T-helper 1 cell treated with Interleukin-12 subunit alpha and Interleukin-12 subunit beta and Interleukin-4 antibody, amounts not matched to agents 30 ng/mL and 1 ng/mL, for 36 hours (primary cell): Measurements from ENCODE around the gene IRGQ. TPM values are rescaled to one million over a fixed set of nuclear protein-coding genes. Genes with fewer than 3 reads are reported as not detected.
"Not testable (repeated sequence)": the region's sequence is repeated elsewhere in the genome, so short reads cannot be mapped to it uniquely, and the experiment has no call there.

Experiments
- intact Hi-C: fragments of 100-400 bp; cut with micrococcal nuclease; formaldehyde crosslinking; loops from one replicate; pipeline ENCODE4 v1.15.1; 2024
- total RNA-seq: library from RNA; stranded (reverse); gene quantifications from 2 replicates; pipeline ENCODE4 v1.2.3, GENCODE V29; 2022

IRGQ gene
- total RNA-seq, 1 donor from 2014 or later = 23.1 TPM

GRCh38 chr19:43547926-43548325, 48.0 kb downstream of the IRGQ start:
- intact Hi-C loops = not testable (repeated sequence)

- intact Hi-C loops = no loop called here
Observed at GRCh38 chr19:43546581-43546980, 49.4 kb downstream of the IRGQ start.

- intact Hi-C loops = no loop called here
Observed at GRCh38 chr19:43545981-43546380, 50.0 kb downstream of the IRGQ start.

GRCh38 chr19:43545276-43545675, 50.7 kb downstream of the IRGQ start:
- intact Hi-C loops = no loop called here

- intact Hi-C loops = no loop called here
Observed at GRCh38 chr19:43544077-43544476, 51.9 kb downstream of the IRGQ start.

GRCh38 chr19:43541920-43542650, 53.8 kb downstream of the IRGQ start:
- intact Hi-C loops = no loop called here

GRCh38 chr19:43540381-43540780, 55.6 kb downstream of the IRGQ start:
- intact Hi-C loops = no loop called here

GRCh38 chr19:43538922-43539321, 57.0 kb downstream of the IRGQ start:
- intact Hi-C loops = loop anchor here (10.0 kb wide), 1 partner anchor 246 kb away; the partner anchor contains the start of gene KCNN4

GRCh38 chr19:43534816-43535761, 60.8 kb downstream of the IRGQ start:
- intact Hi-C loops = loop anchor here (1.0 to 10.0 kb wide), 3 partner anchors 133 to 250 kb away; partner anchors contain the start of gene KCNN4

Other genes with a start within 250 kb of the IRGQ start
- gene CD177, start 242.4 kb downstream of the IRGQ start, total RNA-seq = not detected in 2 replicates
- gene TEX101, start 181.2 kb downstream of the IRGQ start, total RNA-seq = not detected in 2 replicates
- gene LYPD3, start 130.5 kb downstream of the IRGQ start, total RNA-seq = 0.81 and 0.85 TPM in 2 replicates
- gene PHLDB3, start 91.4 kb downstream of the IRGQ start, total RNA-seq = 23.8 and 24.5 TPM in 2 replicates
- gene ETHE1, start 68.9 kb downstream of the IRGQ start, total RNA-seq = 62.8 and 64.6 TPM in 2 replicates
- 4.2 and 4.4 TPM in 2 replicates for gene ZNF575, start 62.9 kb downstream of the IRGQ start, total RNA-seq
- 28.6 and 30.5 TPM in 2 replicates for gene XRCC1, start 20.6 kb downstream of the IRGQ start, total RNA-seq
- 3.8 and 4.1 TPM in 2 replicates for gene PINLYP, start 20.3 kb downstream of the IRGQ start, total RNA-seq
- 19.2 and 20.8 TPM in 2 replicates for gene ZNF576, start 461 bp upstream of the IRGQ start, total RNA-seq
- gene SRRM5, start 16.0 kb upstream of the IRGQ start, total RNA-seq = 0.37 and 0.41 TPM in 2 replicates
- 23.9 and 27.6 TPM in 2 replicates for gene ZNF428, start 23.5 kb upstream of the IRGQ start, total RNA-seq
- gene CADM4, start 43.7 kb upstream of the IRGQ start, total RNA-seq = 0.32 and 0.34 TPM in 2 replicates
- gene PLAUR, start 74.0 kb upstream of the IRGQ start, total RNA-seq = 19.7 and 21.6 TPM in 2 replicates
- gene IRGC, start 119.9 kb upstream of the IRGQ start, total RNA-seq = not detected in 2 replicates
- 77.2 and 82.8 TPM in 2 replicates for gene SMG9, start 158.8 kb upstream of the IRGQ start, total RNA-seq
- gene KCNN4, start 184.8 kb upstream of the IRGQ start, total RNA-seq = 82.9 and 87.8 TPM in 2 replicates
- 0.54 and 0.71 TPM in 2 replicates for gene LYPD5, start 206.3 kb upstream of the IRGQ start, total RNA-seq
- gene ZNF283, start 231.2 kb upstream of the IRGQ start, total RNA-seq = 5.8 and 7.0 TPM in 2 replicates